ENCODE measurements around the gene AKAP6. TPM values are rescaled to one million over a fixed set of nuclear protein-coding genes. Genes with fewer than 3 reads are reported as not detected.

Gene AKAP6
- total RNA-seq, 2 experiments from 2014 or later: 1.8 TPM

Other genes with a start within 250 kb of the AKAP6 start
- gene RNU6-7, start 127.3 kb upstream of the AKAP6 start, total RNA-seq: not detected
- not detected for gene RNU6-8, start 126.0 kb upstream of the AKAP6 start, total RNA-seq